ENCODE measurements around the gene CMTM2.

The CMTM2 gene, protein sequence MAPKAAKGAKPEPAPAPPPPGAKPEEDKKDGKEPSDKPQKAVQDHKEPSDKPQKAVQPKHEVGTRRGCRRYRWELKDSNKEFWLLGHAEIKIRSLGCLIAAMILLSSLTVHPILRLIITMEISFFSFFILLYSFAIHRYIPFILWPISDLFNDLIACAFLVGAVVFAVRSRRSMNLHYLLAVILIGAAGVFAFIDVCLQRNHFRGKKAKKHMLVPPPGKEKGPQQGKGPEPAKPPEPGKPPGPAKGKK

GRCh38 chr16:66578651-66579531 is at the start of gene CMTM2:
CMTM2 (plus strand) TSS chr16:66579463; CDS start chr16:66579608, 145 bp downstream.
- H3K27ac Mint-ChIP-seq, result peak within 1 kb of the TSS; percentile 12
- DNase-seq, result peak; percentile 57
- peaks cover 40% of the 10 kb centered on the region for H3K27me3 Mint-ChIP-seq
- peaks cover 21% of the 10 kb centered on the region for H3K4me1 Mint-ChIP-seq (ENCODE audit: low read depth)
- no peaks in the 10 kb centered on the region for H3K9me3 Mint-ChIP-seq
- H3K36me3 Mint-ChIP-seq (ENCODE audit: low read depth), result no peaks in the 10 kb centered on the region
- peak within 1 kb of the TSS; percentile 60 for H3K4me3 Mint-ChIP-seq

DNA sequence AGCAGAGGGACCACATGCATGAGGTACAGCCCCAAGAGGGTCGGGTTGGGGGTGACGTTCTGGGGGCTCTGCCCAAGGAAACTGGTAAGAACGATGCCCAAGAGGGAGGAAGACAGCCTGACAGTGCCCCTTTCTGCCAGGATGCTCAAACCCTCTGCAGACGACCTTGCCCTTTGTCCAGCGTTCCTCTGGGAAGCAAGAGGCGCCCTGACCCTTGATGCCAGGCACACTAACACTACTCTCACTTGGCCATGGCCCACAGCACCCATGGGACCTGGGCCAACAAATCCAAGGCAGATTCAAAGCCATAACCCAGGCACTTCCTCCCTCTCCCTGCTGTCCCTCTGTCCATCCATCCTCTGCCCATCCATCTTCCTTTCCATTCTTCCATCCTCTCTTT is 49.8 kb upstream of the CMTM2 start:
- DNase-seq, result no peak
- no peaks in the 10 kb centered on the region for H3K9me3 Mint-ChIP-seq
- no peaks in the 10 kb centered on the region for H3K36me3 Mint-ChIP-seq (ENCODE audit: low read depth)
- H3K27ac Mint-ChIP-seq, result peak overlapping the region; percentile 18
- no peak overlapping the region for H3K4me3 Mint-ChIP-seq
- no peaks in the 10 kb centered on the region for H3K27me3 Mint-ChIP-seq
- peaks cover 34% of the 10 kb centered on the region for H3K4me1 Mint-ChIP-seq (ENCODE audit: low read depth)

- H3K4me1 Mint-ChIP-seq (ENCODE audit: low read depth), result peaks cover 13% of the 10 kb centered on the region
- no peaks in the 10 kb centered on the region for H3K36me3 Mint-ChIP-seq (ENCODE audit: low read depth)
- H3K4me3 Mint-ChIP-seq, result no peak overlapping the region
- H3K9me3 Mint-ChIP-seq, result no peaks in the 10 kb centered on the region
- H3K27ac Mint-ChIP-seq, result no peak overlapping the region
- no peaks in the 10 kb centered on the region for H3K27me3 Mint-ChIP-seq
- no peak for DNase-seq
These were observed 44.9 kb upstream of the CMTM2 start for GRCh38 chr16:66534376-66534799.

- Mint-ChIP-seq H3K27ac (no peak overlapping the region), H3K9me3 (no peaks in the 10 kb centered on the region), H3K4me1 (ENCODE audit: low read depth) (peaks cover 10% of the 10 kb centered on the region), H3K4me3 (no peak overlapping the region), H3K27me3 (no peaks in the 10 kb centered on the region), H3K36me3 (ENCODE audit: low read depth) (no peaks in the 10 kb centered on the region)
- no peak for DNase-seq
These were observed 42.7 kb upstream of the CMTM2 start for GRCh38 chr16:66536525-66536924.

GRCh38 chr16:66537236-66537635 is 42.0 kb upstream of the CMTM2 start:
- H3K36me3 Mint-ChIP-seq (ENCODE audit: low read depth), result no peaks in the 10 kb centered on the region
- no peaks in the 10 kb centered on the region for H3K27me3 Mint-ChIP-seq
- H3K4me1 Mint-ChIP-seq (ENCODE audit: low read depth), result peaks cover 10% of the 10 kb centered on the region
- DNase-seq, result no peak
- H3K9me3 Mint-ChIP-seq, result no peaks in the 10 kb centered on the region
- no peak overlapping the region for H3K27ac Mint-ChIP-seq
- H3K4me3 Mint-ChIP-seq, result no peak overlapping the region

DNA sequence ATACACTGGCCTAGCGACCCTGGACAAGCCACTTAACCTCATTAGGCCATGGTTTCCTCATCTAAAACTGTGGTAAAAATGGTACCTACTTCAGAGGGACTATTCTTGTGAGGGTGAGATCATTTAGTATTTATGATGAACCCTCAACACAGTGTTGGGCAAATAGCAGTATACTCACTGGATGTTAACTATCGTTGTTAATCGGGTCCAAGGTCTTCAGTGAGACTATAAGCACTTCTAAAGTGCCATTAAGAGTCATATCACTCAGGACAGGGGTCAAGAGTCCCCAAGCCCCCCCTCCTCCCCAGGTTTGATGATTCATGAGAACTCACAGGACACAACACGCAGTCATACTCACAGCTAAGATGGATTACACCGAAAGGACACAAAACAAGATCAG is 40.4 kb upstream of the CMTM2 start:
- DNase-seq, result no peak
- Mint-ChIP-seq H3K36me3 (ENCODE audit: low read depth) (no peaks in the 10 kb centered on the region), H3K27me3 (no peaks in the 10 kb centered on the region), H3K9me3 (no peaks in the 10 kb centered on the region), H3K4me1 (ENCODE audit: low read depth) (peaks cover 14% of the 10 kb centered on the region), H3K4me3 (no peak overlapping the region), H3K27ac (no peak overlapping the region)

DNA sequence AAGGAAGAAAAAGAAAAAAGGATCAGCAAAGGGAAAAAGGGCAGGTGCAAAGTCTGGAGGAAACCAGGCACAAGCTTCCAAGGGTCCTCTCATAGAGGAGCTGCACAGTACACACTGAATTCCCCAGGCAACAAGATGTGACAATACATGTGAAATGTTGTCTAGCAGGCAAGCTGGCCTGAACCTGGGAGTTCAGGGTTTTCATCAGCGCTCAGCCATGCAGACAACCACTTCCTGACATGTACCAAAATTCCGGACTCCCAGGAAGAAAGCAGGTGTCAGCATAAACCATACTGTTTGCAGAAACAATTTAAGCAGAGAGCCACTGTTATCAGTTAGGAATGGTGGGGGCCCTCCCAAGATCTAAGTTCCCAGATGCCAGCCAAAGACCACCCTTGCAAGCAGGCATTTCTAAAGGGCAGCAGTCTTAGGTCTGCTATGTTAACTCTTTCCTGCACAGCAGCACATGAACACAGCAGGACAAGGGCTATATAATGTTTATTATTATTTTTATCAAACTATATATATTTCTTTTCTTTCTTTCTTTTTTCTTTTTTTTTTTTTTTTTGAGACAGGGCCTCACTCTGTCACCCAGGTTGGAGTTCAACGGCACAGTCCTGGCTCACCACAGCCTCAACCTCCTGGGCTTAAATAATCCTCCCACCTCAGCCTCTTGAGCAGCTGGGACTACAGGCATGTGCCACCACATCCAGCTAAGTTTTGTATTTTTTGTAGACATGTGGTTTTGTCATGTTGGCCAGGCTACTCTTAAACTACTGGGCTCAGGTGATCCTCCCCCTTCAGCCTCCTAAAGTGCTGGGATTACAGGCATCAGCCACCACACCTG is 39.4 kb upstream of the CMTM2 start:
- no peaks in the 10 kb centered on the region for H3K9me3 Mint-ChIP-seq
- H3K4me1 Mint-ChIP-seq (ENCODE audit: low read depth), result peaks cover 21% of the 10 kb centered on the region
- no peak overlapping the region for H3K4me3 Mint-ChIP-seq
- DNase-seq, result no peak
- peak overlapping the region; percentile 59 for H3K27ac Mint-ChIP-seq
- H3K27me3 Mint-ChIP-seq, result no peaks in the 10 kb centered on the region
- H3K36me3 Mint-ChIP-seq (ENCODE audit: low read depth), result no peaks in the 10 kb centered on the region

DNA sequence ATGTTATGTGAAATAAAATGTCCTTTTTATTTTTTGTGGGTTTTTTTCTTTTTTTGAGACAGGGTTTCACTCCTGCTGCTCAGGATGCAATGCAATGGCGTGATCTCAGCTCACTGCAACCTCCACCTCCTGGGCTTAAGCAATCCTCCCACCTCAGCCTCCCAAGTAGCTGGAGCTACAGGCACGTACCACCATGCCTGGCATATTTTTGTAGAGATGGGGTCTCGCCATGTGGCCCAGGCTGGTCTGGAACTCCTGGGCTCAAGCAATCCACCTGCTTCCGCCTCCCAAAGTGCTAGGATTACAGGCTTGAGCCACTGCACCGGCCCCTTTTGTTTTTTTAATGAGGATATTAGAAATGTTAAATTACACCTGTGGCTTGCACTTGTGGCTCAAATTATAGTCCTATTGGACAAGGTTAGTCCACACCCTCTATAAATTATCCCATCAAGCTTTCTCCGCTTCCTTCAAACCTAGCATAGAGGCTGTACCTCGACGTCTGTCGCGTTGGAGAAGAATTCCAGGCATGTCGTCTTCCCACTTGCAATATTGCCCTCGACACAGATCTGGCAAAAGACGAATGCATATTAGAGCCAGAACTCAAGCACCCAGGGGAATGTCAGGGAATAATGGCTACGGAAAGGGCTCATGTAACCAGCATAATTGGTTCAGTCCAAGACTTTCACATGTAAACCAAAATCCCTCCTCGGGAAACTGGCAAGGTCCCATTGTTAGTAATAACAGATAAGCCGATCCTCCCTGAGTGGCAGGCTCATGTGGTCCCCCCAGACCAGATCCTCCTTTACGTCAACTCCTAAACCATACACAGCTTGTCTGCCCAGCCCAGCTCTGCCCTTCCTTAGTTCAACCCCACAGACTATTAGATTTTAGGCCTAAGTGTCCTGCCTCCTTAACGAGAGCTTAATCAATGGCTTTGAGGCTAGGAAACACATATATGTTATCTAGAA is 37.6 kb upstream of the CMTM2 start:
- H3K36me3 Mint-ChIP-seq (ENCODE audit: low read depth), result no peaks in the 10 kb centered on the region
- no peak overlapping the region for H3K27ac Mint-ChIP-seq
- no peaks in the 10 kb centered on the region for H3K27me3 Mint-ChIP-seq
- peaks cover 27% of the 10 kb centered on the region for H3K4me1 Mint-ChIP-seq (ENCODE audit: low read depth)
- H3K9me3 Mint-ChIP-seq, result no peaks in the 10 kb centered on the region
- H3K4me3 Mint-ChIP-seq, result no peak overlapping the region
- no peak for DNase-seq

GRCh38 chr16:66542396-66542795 is 36.9 kb upstream of the CMTM2 start:
- Mint-ChIP-seq H3K27me3 (no peaks in the 10 kb centered on the region), H3K4me3 (no peak overlapping the region), H3K9me3 (no peaks in the 10 kb centered on the region), H3K27ac (no peak overlapping the region), H3K4me1 (ENCODE audit: low read depth) (peaks cover 27% of the 10 kb centered on the region), H3K36me3 (ENCODE audit: low read depth) (no peaks in the 10 kb centered on the region)
- no peak for DNase-seq

- Mint-ChIP-seq H3K27me3 (no peaks in the 10 kb centered on the region), H3K9me3 (no peaks in the 10 kb centered on the region), H3K4me3 (no peak overlapping the region), H3K27ac (no peak overlapping the region), H3K4me1 (ENCODE audit: low read depth) (peaks cover 33% of the 10 kb centered on the region), H3K36me3 (ENCODE audit: low read depth) (no peaks in the 10 kb centered on the region)
- DNase-seq, result no peak
These were observed 35.7 kb upstream of the CMTM2 start for GRCh38 chr16:66543541-66543940.

DNA sequence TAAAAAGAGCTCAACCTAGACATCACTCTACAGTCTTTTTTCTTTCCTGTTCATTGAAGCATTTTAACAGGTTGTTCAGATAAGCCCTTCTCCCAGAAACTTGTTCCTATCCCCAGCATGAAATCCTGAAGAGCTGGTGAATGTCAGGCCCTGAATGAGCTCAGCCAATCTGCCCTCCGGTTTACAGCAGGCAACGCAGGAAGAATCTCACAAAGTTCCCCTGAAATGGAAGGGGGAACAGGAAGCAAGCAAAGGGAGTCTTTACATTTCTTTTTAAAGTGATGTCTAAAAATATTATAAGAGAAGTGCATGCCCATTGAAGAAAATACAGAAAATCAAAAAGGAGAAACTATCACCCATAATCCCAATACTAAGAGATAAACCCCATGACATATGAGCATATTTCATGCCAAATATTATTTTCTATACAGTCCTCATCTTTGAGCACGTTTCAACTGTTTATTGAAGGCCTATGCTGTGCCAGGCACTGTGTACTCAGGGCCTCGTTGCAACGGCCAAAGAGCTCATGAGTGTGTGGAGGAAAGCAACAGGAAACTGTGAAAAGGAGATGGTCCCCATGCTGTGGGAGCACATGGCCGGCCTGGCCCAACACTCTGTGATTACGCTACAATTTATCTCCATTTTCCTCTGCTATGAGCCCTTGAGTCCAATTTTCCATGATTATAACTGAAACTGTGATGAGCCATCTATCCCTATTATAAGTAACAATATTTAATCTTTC is 35.1 kb upstream of the CMTM2 start:
- Mint-ChIP-seq H3K36me3 (ENCODE audit: low read depth) (no peaks in the 10 kb centered on the region), H3K27ac (peak overlapping the region; percentile 10), H3K4me3 (no peak overlapping the region), H3K27me3 (no peaks in the 10 kb centered on the region), H3K9me3 (no peaks in the 10 kb centered on the region), H3K4me1 (ENCODE audit: low read depth) (peaks cover 37% of the 10 kb centered on the region)
- DNase-seq, result no peak

- H3K36me3 Mint-ChIP-seq (ENCODE audit: low read depth), result peaks cover under 1% of the 10 kb centered on the region
- H3K9me3 Mint-ChIP-seq, result no peaks in the 10 kb centered on the region
- H3K4me1 Mint-ChIP-seq (ENCODE audit: low read depth), result peaks cover 50% of the 10 kb centered on the region
- H3K27ac Mint-ChIP-seq, result peak overlapping the region; percentile 14
- H3K4me3 Mint-ChIP-seq, result no peak overlapping the region
- DNase-seq, result no peak
- no peaks in the 10 kb centered on the region for H3K27me3 Mint-ChIP-seq
These were observed 31.9 kb upstream of the CMTM2 start for GRCh38 chr16:66547101-66547989.

Data from activated T-cell treated with anti-CD3 and anti-CD28 coated beads, Interleukin-2, amount 50 U/mL, for 24 hours (primary cell).